MCF 10A (cell line): ENCODE measurements around the gene AMBRA1. TPM values are rescaled to one million over a fixed set of nuclear protein-coding genes. Genes with fewer than 3 reads are reported as not detected.
"Not testable (repeated sequence)": the region's sequence is repeated elsewhere in the genome, so short reads cannot be mapped to it uniquely, and the experiment has no call there.

ENCODE experiments used
- BruUV-seq: library from RNA; stranded (reverse); fragments of 400-500 nt; replicated peaks from 2 replicates; lab custom pipeline; 2021; lab: Mats Ljungman, UMichigan
- CTCF ChIA-PET: fragments of 300-600 bp; sonication (Branson Sonifier 250); formaldehyde crosslinking; extraction: SDS; loops from one replicate; lab custom pipeline; 2021; ENCODE audit warnings: antibody characterized with exemption, inconsistent platforms; lab: Yijun Ruan, JAX
- POLR2A ChIA-PET: fragments of 300-600, 350-650 bp; sonication (Branson Sonifier 250); formaldehyde crosslinking; extraction: SDS; loops from one replicate; lab custom pipeline; 2020; ENCODE audit warnings: antibody characterized with exemption, inconsistent platforms; lab: Yijun Ruan, JAX
- DNase-seq: peaks from one replicate; pipeline ENCODE4 v3.0.0-alpha.2; 2018; ENCODE audit not compliant: unreplicated experiment
- H3K27ac Mint-ChIP-seq: one replicate; pipeline ENCODE4 v1.8.0; 2022; ENCODE audit warnings: mild to moderate bottlenecking, low read depth, mixed read lengths; ENCODE audit not compliant: unreplicated experiment
- H3K27me3 Mint-ChIP-seq: one replicate; pipeline ENCODE4 v1.8.0; 2022; ENCODE audit warnings: mixed read lengths; ENCODE audit not compliant: insufficient read depth, unreplicated experiment
- H3K36me3 Mint-ChIP-seq: one replicate; pipeline ENCODE4 v1.8.0; 2022; ENCODE audit warnings: mild to moderate bottlenecking, moderate library complexity, mixed read lengths; ENCODE audit not compliant: insufficient read depth, unreplicated experiment
- H3K4me1 Mint-ChIP-seq: one replicate; pipeline ENCODE4 v1.8.0; 2022; ENCODE audit warnings: mixed read lengths; ENCODE audit not compliant: insufficient read depth, unreplicated experiment
- H3K4me3 Mint-ChIP-seq: one replicate; pipeline ENCODE4 v1.8.0; 2022; ENCODE audit warnings: mild to moderate bottlenecking, moderate library complexity, mixed read lengths; ENCODE audit not compliant: unreplicated experiment
- H3K9me3 Mint-ChIP-seq: one replicate; pipeline ENCODE4 v1.8.0; 2022; ENCODE audit warnings: mixed read lengths; ENCODE audit not compliant: unreplicated experiment
- CTCF ChIP-seq: fragments of 200-600 bp; IDR thresholded peaks from one replicate; pipeline ENCODE4 v1.8.0; 2022; ENCODE audit warnings: antibody characterized with exemption, mild to moderate bottlenecking; ENCODE audit not compliant: unreplicated experiment
- intact Hi-C: fragments of 100-400 bp; cut with micrococcal nuclease; formaldehyde crosslinking; loops from 2 replicates; pipeline ENCODE4 v1.14.1; 2022
- total RNA-seq: library from RNA; stranded (reverse); gene quantifications from 2 replicates; pipeline ENCODE4 v1.2.3, GENCODE V29; 2022

The AMBRA1 gene
- total RNA-seq, 1 experiment from 2014 or later: 19.6 TPM

- peaks cover 14% of the 10 kb centered on the region for H3K36me3 Mint-ChIP-seq
- no peaks in the 10 kb centered on the region for H3K27me3 Mint-ChIP-seq
- BruUV-seq: no TSS peak
- TF ChIP-seq CTCF: no peak
- no peaks in the 10 kb centered on the region for H3K9me3 Mint-ChIP-seq
- CTCF ChIA-PET: no interaction called here
- peaks cover 5% of the 10 kb centered on the region for H3K4me1 Mint-ChIP-seq
- no peak for DNase-seq
- H3K4me3 Mint-ChIP-seq: no peak overlapping the region
- POLR2A ChIA-PET: no interaction called here
- intact Hi-C loops: no loop called here
- no peak overlapping the region for H3K27ac Mint-ChIP-seq
Measured at GRCh38 chr11:46381819-46382645, 211.8 kb downstream of the AMBRA1 start.

GRCh38 chr11:46381048-46381818 lies 212.6 kb downstream of the AMBRA1 start, which contains the start of gene MDK:
Gene MDK, plus strand, starts transcription at chr11:46381669. Its CDS starts 389 bp downstream, at chr11:46382058.
- DNase-seq: no peak
- ChIA-PET POLR2A (no interaction called here), CTCF (interaction anchor here (0.7 kb wide), 1 partner anchor 8 kb away, joined by 3 read pairs; no protein-coding TSS in a partner anchor)
- H3K4me1 Mint-ChIP-seq: no peaks in the 10 kb centered on the region
- H3K36me3 Mint-ChIP-seq: peaks cover 14% of the 10 kb centered on the region
- no peaks in the 10 kb centered on the region for H3K27me3 Mint-ChIP-seq
- no peak within 1 kb of the TSS for H3K27ac Mint-ChIP-seq
- no TSS peak for BruUV-seq
- no peaks in the 10 kb centered on the region for H3K9me3 Mint-ChIP-seq
- peak within 1 kb of the TSS; percentile 61 for H3K4me3 Mint-ChIP-seq
- no peak for TF ChIP-seq CTCF
- intact Hi-C loops: no loop called here

- Mint-ChIP-seq H3K27me3 (no peaks in the 10 kb centered on the region), H3K4me1 (no peaks in the 10 kb centered on the region), H3K27ac (no peak overlapping the region), H3K36me3 (peaks cover 20% of the 10 kb centered on the region), H3K4me3 (peak overlapping the region; percentile 61), H3K9me3 (no peaks in the 10 kb centered on the region)
- no TSS peak for BruUV-seq
- ChIA-PET CTCF (interaction anchor here (0.6 to 1.0 kb wide), 3 partner anchors 8 to 142 kb away, joined by 3 read pairs; no protein-coding TSS in a partner anchor), POLR2A (no interaction called here)
- TF ChIP-seq CTCF: no peak
- intact Hi-C loops: no loop called here
- peak; percentile 50 for DNase-seq
Measured at GRCh38 chr11:46380340-46381047, 213.3 kb downstream of the AMBRA1 start.

GRCh38 chr11:46379482-46380293 lies 214.1 kb downstream of the AMBRA1 start:
- DNase-seq: not testable (repeated sequence)

More at GRCh38 chr11:46379482-46380293, 214.1 kb downstream of the AMBRA1 start:
- intact Hi-C loops, H3K9me3 Mint-ChIP-seq, POLR2A ChIA-PET, H3K4me1 Mint-ChIP-seq, H3K27ac Mint-ChIP-seq, BruUV-seq, H3K4me3 Mint-ChIP-seq, H3K27me3 Mint-ChIP-seq: not testable (repeated sequence)
- CTCF ChIA-PET: interaction anchor here (1.0 to 3.8 kb wide), 2 partner anchors 9 to 143 kb away, joined by 3 to 21 read pairs; no protein-coding TSS in a partner anchor
- H3K36me3 Mint-ChIP-seq: peaks cover 26% of the 10 kb centered on the region
